ENCODE data around the gene RRN3.

GRCh38 chr16:15038689-15039088 is 55.4 kb downstream of the RRN3 start:
- no peak for TF ChIP-seq NPAS2 (CRISPR knock-in tag; IDR thresholded peaks at IDR 0.05; ENCODE audit: borderline replicate concordance)
- no peak for TF ChIP-seq CTCF (IDR thresholded peaks at IDR 0.05)
- no peak for TF ChIP-seq POLR2A (IDR thresholded peaks at IDR 0.05; ENCODE audit: low read length)
- TF ChIP-seq JUN (IDR thresholded peaks at IDR 0.05), result no peak
- TF ChIP-seq, protein P1, sequence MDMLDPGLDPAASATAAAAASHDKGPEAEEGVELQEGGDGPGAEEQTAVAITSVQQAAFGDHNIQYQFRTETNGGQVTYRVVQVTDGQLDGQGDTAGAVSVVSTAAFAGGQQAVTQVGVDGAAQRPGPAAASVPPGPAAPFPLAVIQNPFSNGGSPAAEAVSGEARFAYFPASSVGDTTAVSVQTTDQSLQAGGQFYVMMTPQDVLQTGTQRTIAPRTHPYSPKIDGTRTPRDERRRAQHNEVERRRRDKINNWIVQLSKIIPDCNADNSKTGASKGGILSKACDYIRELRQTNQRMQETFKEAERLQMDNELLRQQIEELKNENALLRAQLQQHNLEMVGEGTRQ (IDR thresholded peaks at IDR 0.05), result no peak
- TF ChIP-seq CEBPB (IDR thresholded peaks at IDR 0.05), result no peak
- no peak for TF ChIP-seq CBX2 (IDR thresholded peaks at IDR 0.05; ENCODE audit: borderline replicate concordance, low read depth)
- no peak for TF ChIP-seq RAD21 (conservative IDR thresholded peaks at IDR 0.05 in 1 of 2, IDR thresholded peaks at IDR 0.05 in 1 of 2)
